Astrocyte (in vitro differentiated cells and primary cell): ENCODE data around the gene EP400. TPM values are rescaled to one million over a fixed set of nuclear protein-coding genes. Genes with fewer than 3 reads are reported as not detected.

Source experiments
- DNase-seq: peaks from one replicate; pipeline ENCODE4 v3.0.0-alpha.2; 2010; ENCODE audit warnings: low read depth
- FAIRE-seq: peaks from 2 replicates; lab custom pipeline; 2011; peaks lifted over from hg19 to GRCh38; lab: Jason Lieb, UNC
- H2AFZ ChIP-seq: 2 replicates; pipeline ENCODE4 v1.6.0; 2012; ENCODE audit warnings: low read depth, low read length, inconsistent platforms
- H3K27ac ChIP-seq: 2 replicates; pipeline ENCODE4 v1.5.1; 2011; ENCODE audit warnings: low read depth, low read length, inconsistent platforms
- H3K27me3 ChIP-seq: 2 replicates; pipeline ENCODE4 v1.6.0; 2011; ENCODE audit warnings: low read length, inconsistent platforms; ENCODE audit not compliant: insufficient read depth
- H3K36me3 ChIP-seq: 2 replicates; pipeline ENCODE4 v1.5.1; 2011; ENCODE audit warnings: low read length, inconsistent platforms; ENCODE audit not compliant: insufficient read depth
- H3K4me1 ChIP-seq: 2 replicates; pipeline ENCODE4 v1.5.1; 2011; ENCODE audit warnings: low read length, inconsistent platforms; ENCODE audit not compliant: insufficient read depth
- H3K4me2 ChIP-seq: 2 replicates; pipeline ENCODE4 v1.6.0; 2012; ENCODE audit warnings: low read length, inconsistent platforms
- H3K4me3 ChIP-seq: 2 replicates; pipeline ENCODE4 v1.5.1; 2011; ENCODE audit warnings: low read depth, mild to moderate bottlenecking, low read length, inconsistent platforms; ENCODE audit not compliant: insufficient read depth
- H3K79me2 ChIP-seq: 2 replicates; pipeline ENCODE4 v1.6.0; 2012; ENCODE audit warnings: mild to moderate bottlenecking, low read length, inconsistent platforms; ENCODE audit not compliant: insufficient read depth
- H3K9ac ChIP-seq: 2 replicates; pipeline ENCODE4 v1.6.0; 2012; ENCODE audit warnings: mild to moderate bottlenecking, low read length, inconsistent platforms
- H3K9me3 ChIP-seq: 2 replicates; pipeline ENCODE4 v1.5.1; 2012; ENCODE audit warnings: low read depth, mild to moderate bottlenecking, low read length, inconsistent platforms; ENCODE audit not compliant: insufficient read depth
- H4K20me1 ChIP-seq: 2 replicates; pipeline ENCODE4 v1.6.0; 2012; ENCODE audit warnings: low read length, inconsistent platforms; ENCODE audit not compliant: insufficient read depth
- H3K27ac Mint-ChIP-seq: one replicate; pipeline ENCODE4 v1.8.0; 2021; ENCODE audit warnings: mild to moderate bottlenecking, mixed read lengths; ENCODE audit not compliant: unreplicated experiment
- H3K27me3 Mint-ChIP-seq: one replicate; pipeline ENCODE4 v1.8.0; 2021; ENCODE audit warnings: low read depth, mixed read lengths; ENCODE audit not compliant: unreplicated experiment
- H3K36me3 Mint-ChIP-seq: one replicate; pipeline ENCODE4 v1.8.0; 2021; ENCODE audit warnings: low read depth, mixed read lengths; ENCODE audit not compliant: unreplicated experiment
- H3K4me1 Mint-ChIP-seq: one replicate; pipeline ENCODE4 v1.8.0; 2021; ENCODE audit warnings: low read depth, mixed read lengths; ENCODE audit not compliant: unreplicated experiment
- H3K4me3 Mint-ChIP-seq: one replicate; pipeline ENCODE4 v1.8.0; 2021; ENCODE audit warnings: mild to moderate bottlenecking, moderate library complexity, mixed read lengths; ENCODE audit not compliant: unreplicated experiment
- H3K9me3 Mint-ChIP-seq: one replicate; pipeline ENCODE4 v1.8.0; 2021; ENCODE audit warnings: mild to moderate bottlenecking, mixed read lengths; ENCODE audit not compliant: unreplicated experiment
- CTCF ChIP-seq: IDR thresholded peaks from 2 replicates; pipeline ENCODE4 v1.5.1; 2011; ENCODE audit warnings: low read depth, mild to moderate bottlenecking, inconsistent platforms, low read length, moderate library complexity; ENCODE audit not compliant: insufficient read depth
- EZH2 ChIP-seq: IDR thresholded peaks from 2 replicates; pipeline ENCODE4 v1.6.1; 2012; ENCODE audit warnings: mild to moderate bottlenecking, low read length, inconsistent platforms; ENCODE audit not compliant: insufficient read depth
- total RNA-seq: library from RNA; stranded (reverse); gene quantifications from 2 replicates; pipeline ENCODE4 v1.2.1, GENCODE V29; 2021

Gene EP400
- total RNA-seq, 1 donor from 2014 or later, result 39.8 TPM

DNA sequence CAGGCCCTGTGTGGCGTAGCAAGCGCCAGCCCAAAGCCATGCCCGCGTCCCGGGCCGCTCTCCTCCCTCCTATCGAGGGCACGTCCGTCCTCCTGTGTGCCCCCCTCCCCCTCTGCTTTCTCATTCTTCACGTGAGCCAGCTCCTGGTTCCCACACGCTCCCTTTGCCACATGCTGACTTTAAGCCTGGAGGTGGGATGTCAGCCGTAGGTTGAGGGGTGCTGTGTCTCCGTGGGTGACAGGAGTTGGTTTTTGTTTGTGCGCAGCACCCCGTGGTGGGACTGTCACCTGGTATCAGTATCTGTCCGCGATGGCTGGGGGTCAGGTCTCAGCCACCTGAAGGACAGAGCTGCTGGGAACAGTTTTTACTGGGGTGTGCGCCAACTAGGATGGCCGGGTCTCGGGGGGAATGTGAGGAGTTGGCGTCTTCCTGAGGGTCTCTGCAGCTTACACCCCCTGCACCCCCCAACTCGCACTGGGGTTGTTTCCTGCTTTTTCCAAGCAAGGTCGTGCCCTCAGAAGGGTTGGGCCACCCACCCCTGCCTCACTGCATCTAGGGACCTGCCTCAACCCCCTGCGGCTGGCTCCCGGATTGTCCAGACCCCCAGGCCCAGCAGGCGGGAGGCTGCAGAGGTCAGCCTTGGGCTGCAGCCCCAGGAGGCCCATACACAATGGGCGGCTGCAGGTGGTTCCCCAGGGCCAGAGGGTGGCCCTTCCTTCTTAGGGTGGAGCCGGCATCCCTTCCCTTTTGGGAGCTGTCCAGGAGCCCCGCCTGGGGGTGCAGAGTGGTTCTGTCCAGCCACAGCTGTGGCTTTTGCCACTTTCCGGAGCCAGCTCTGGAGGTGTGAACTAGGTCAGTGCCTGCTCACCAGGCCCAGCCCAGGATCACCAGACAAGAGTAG, 48.1 kb upstream of the EP400 start:
- H4K20me1 ChIP-seq, result peaks cover 77% of the 10 kb centered on the region
- peaks cover 77% of the 10 kb centered on the region for H3K79me2 ChIP-seq
- H3K27ac ChIP-seq, result no peak overlapping the region

GRCh38 chr12:131902332-131903241, 47.2 kb upstream of the EP400 start:
- Mint-ChIP-seq H3K9me3 (no peaks in the 10 kb centered on the region), H3K36me3 (no peaks in the 10 kb centered on the region), H3K27ac (no peak overlapping the region), H3K27me3 (no peaks in the 10 kb centered on the region), H3K4me3 (no peak overlapping the region), H3K4me1 (peaks cover 7% of the 10 kb centered on the region)
- H3K9me3 ChIP-seq, result no peaks in the 10 kb centered on the region
- no peaks in the 10 kb centered on the region for H3K27me3 ChIP-seq
- H3K36me3 ChIP-seq, result no peaks in the 10 kb centered on the region
- no peak overlapping the region for H3K27ac ChIP-seq
- peaks cover 70% of the 10 kb centered on the region for H4K20me1 ChIP-seq
- H3K4me1 ChIP-seq, result no peaks in the 10 kb centered on the region
- TF ChIP-seq CTCF (no peak), EZH2 (no peak)
- FAIRE-seq (no peak), DNase-seq (no peak)
- H3K4me2 ChIP-seq, result no peak overlapping the region
- H3K4me3 ChIP-seq, result no peak overlapping the region
- H3K79me2 ChIP-seq, result peaks cover 68% of the 10 kb centered on the region
- no peak overlapping the region for H3K9ac ChIP-seq
- H2AFZ ChIP-seq, result no peak overlapping the region

More for the DNA sequence above, 48.1 kb upstream of the EP400 start:
- H3K27me3 Mint-ChIP-seq, result no peaks in the 10 kb centered on the region
- Histone ChIP-seq H3K4me3 (no peak overlapping the region), H3K9ac (no peak overlapping the region), H3K9me3 (no peaks in the 10 kb centered on the region), H3K27me3 (no peaks in the 10 kb centered on the region), H3K36me3 (no peaks in the 10 kb centered on the region), H3K4me1 (peaks cover 3% of the 10 kb centered on the region), H2AFZ (no peak overlapping the region), H3K4me2 (no peak overlapping the region)
- TF ChIP-seq EZH2 (no peak), CTCF (no peak)
- H3K4me3 Mint-ChIP-seq, result no peak overlapping the region
- no peak for FAIRE-seq
- peaks cover 7% of the 10 kb centered on the region for H3K4me1 Mint-ChIP-seq
- H3K27ac Mint-ChIP-seq, result no peak overlapping the region
- peaks cover 2% of the 10 kb centered on the region for H3K36me3 Mint-ChIP-seq
- H3K9me3 Mint-ChIP-seq, result no peaks in the 10 kb centered on the region
- DNase-seq, result no peak
